GM23338 (cell line): ENCODE data around the gene HTR3B.
A peak's percentile ranks its signal among the peaks of the same experiment; 100 is the strongest.

ENCODE experiments used
- CTCF ChIP-seq, 2 experiments: fragments of 200-600 bp in 1 of 2; sonication (generic) in 1 of 2; conservative IDR thresholded peaks; 2 replicates each; pipeline versions ENCODE4 v1.5.1 to v1.6.1; 2016 to 2017; ENCODE audit warnings: antibody characterized with exemption in 2 of 2, low read depth in 2 of 2, mild to moderate bottlenecking in 2 of 2, moderate library complexity in 1 of 2
- ETS1 ChIP-seq: IDR thresholded peaks from 2 replicates; pipeline ENCODE4 v1.6.1; 2016; ENCODE audit warnings: antibody characterized with exemption
- POLR2AphosphoS5 ChIP-seq: IDR thresholded peaks from 2 replicates; pipeline ENCODE4 v1.6.1; 2016; ENCODE audit warnings: antibody characterized with exemption, low read depth
- REST ChIP-seq: IDR thresholded peaks from one replicate; pipeline ENCODE4 v1.6.1; 2018; ENCODE audit warnings: antibody characterized with exemption; ENCODE audit not compliant: unreplicated experiment

GRCh38 chr11:113992459-113993110 is 88.0 kb downstream of the HTR3B start:
- no peak for TF ChIP-seq CTCF (conservative IDR thresholded peaks at IDR 0.05; ENCODE audit: low read depth in 2 of 2)
- TF ChIP-seq REST: peak; percentile 31
- no peak for TF ChIP-seq ETS1
- TF ChIP-seq POLR2AphosphoS5: no peak
